HG03159 (cell line): ENCODE results near the gene JSRP1.

Experiments used
- ATAC-seq: cut with Tn5 transposase; IDR thresholded peaks from one replicate; pipeline ENCODE4 v1.9.1; 2021; ENCODE audit warnings: mild to moderate bottlenecking, moderate library complexity; ENCODE audit not compliant: unreplicated experiment

Gene JSRP1

GRCh38 chr19:2247433-2248101 lies 8.7 kb downstream of the JSRP1 start:
- ATAC-seq: no peak

GRCh38 chr19:2246801-2247361 lies 9.3 kb downstream of the JSRP1 start:
- ATAC-seq: no peak

GRCh38 chr19:2246014-2246620 lies 10.1 kb downstream of the JSRP1 start:
- ATAC-seq: no peak

GRCh38 chr19:2245273-2245672 lies 10.9 kb downstream of the JSRP1 start:
- ATAC-seq: no peak

GRCh38 chr19:2244486-2244885 lies 11.7 kb downstream of the JSRP1 start:
- ATAC-seq: no peak

GRCh38 chr19:2244125-2244411 lies 12.1 kb downstream of the JSRP1 start:
- ATAC-seq: no peak

GRCh38 chr19:2243274-2244124 lies 12.7 kb downstream of the JSRP1 start:
- ATAC-seq: no peak

GRCh38 chr19:2242816-2243215 lies 13.4 kb downstream of the JSRP1 start:
- no peak for ATAC-seq

GRCh38 chr19:2242092-2242537 lies 14.1 kb downstream of the JSRP1 start:
- no peak for ATAC-seq

GRCh38 chr19:2240881-2241760 lies 15.1 kb downstream of the JSRP1 start:
- ATAC-seq: no peak

GRCh38 chr19:2239771-2240770 lies 16.1 kb downstream of the JSRP1 start:
- no peak for ATAC-seq

GRCh38 chr19:2239173-2239572 lies 17.0 kb downstream of the JSRP1 start:
- ATAC-seq: no peak

- no peak for ATAC-seq
Measured at GRCh38 chr19:2237869-2238153, 18.4 kb downstream of the JSRP1 start.

GRCh38 chr19:2237051-2237868 lies 19.0 kb downstream of the JSRP1 start:
- ATAC-seq: no peak

GRCh38 chr19:2236314-2237050 lies 19.7 kb downstream of the JSRP1 start, which contains the start of the genes PLEKHJ1 and SF3A2:
TSS of gene PLEKHJ1 (minus strand) at chr19:2236329. CDS start at chr19:2236248, 81 bp downstream.
TSS of gene SF3A2 (plus strand) at chr19:2236824. CDS start at chr19:2243419, 6,595 bp downstream.
- peak; percentile 66 for ATAC-seq

- ATAC-seq: peak; percentile 17
Measured at GRCh38 chr19:2236064-2236313, 20.2 kb downstream of the JSRP1 start.

GRCh38 chr19:2235381-2236063 lies 20.7 kb downstream of the JSRP1 start:
- ATAC-seq: peak; percentile 3

- no peak for ATAC-seq
Measured at GRCh38 chr19:2234996-2235380, 21.2 kb downstream of the JSRP1 start.
